Measurements from ENCODE around the gene RERE.

Gene RERE

GRCh38 chr1:8349961-8350360 lies 467.5 kb downstream of the RERE start:
- POLR2A ChIA-PET: interaction anchor here (0.7 kb wide), 1 partner anchor 339 kb away, joined by 4 read pairs; no protein-coding TSS in a partner anchor
- TF ChIP-seq, protein P1, sequence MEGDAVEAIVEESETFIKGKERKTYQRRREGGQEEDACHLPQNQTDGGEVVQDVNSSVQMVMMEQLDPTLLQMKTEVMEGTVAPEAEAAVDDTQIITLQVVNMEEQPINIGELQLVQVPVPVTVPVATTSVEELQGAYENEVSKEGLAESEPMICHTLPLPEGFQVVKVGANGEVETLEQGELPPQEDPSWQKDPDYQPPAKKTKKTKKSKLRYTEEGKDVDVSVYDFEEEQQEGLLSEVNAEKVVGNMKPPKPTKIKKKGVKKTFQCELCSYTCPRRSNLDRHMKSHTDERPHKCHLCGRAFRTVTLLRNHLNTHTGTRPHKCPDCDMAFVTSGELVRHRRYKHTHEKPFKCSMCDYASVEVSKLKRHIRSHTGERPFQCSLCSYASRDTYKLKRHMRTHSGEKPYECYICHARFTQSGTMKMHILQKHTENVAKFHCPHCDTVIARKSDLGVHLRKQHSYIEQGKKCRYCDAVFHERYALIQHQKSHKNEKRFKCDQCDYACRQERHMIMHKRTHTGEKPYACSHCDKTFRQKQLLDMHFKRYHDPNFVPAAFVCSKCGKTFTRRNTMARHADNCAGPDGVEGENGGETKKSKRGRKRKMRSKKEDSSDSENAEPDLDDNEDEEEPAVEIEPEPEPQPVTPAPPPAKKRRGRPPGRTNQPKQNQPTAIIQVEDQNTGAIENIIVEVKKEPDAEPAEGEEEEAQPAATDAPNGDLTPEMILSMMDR (IDR thresholded peaks at IDR 0.05; ENCODE audit: insufficient read depth, low read length, missing control alignments): no peak
- DNase-seq (ENCODE audit: low read depth, low spot score): no peak

DNA sequence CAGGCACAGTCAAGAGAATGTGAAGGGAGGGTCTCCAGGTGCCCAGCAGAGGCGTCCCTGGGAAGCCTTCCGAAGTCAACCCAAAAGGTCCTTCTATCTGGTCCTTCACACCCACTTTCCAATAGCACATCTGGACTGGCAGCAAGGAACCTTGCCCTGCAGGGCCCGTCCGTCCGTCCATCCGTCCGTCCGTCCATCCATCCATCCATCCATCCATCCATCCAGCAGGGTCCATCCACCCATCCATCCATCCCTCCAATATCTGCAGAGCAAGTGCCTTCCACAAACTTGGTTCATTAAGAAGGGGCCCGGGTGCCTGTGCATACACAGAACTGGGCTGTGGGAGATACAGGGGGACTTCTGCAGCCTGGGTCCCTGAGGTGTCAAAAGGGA lies 468.0 kb downstream of the RERE start:
- ChIA-PET POLR2A (no interaction called here), CTCF (interaction anchor here (0.7 to 8.8 kb wide), 18 partner anchors 10 to 382 kb away, joined by 3 to 248 read pairs (median 4); no protein-coding TSS in a partner anchor)
- TF ChIP-seq, protein P1 (IDR thresholded peaks at IDR 0.05; ENCODE audit: insufficient read depth, low read length, missing control alignments): no peak
- no peak overlapping the region for H3K4me3 ChIP-seq (ENCODE audit: low read depth, low read length)
- no peak for DNase-seq (ENCODE audit: low read depth, low spot score)

More at GRCh38 chr1:8349961-8350360, 467.5 kb downstream of the RERE start:
- CTCF ChIA-PET: interaction anchor here (0.8 to 8.8 kb wide), 21 partner anchors 12 to 685 kb away, joined by 3 to 248 read pairs (median 4); no protein-coding TSS in a partner anchor
- no peak overlapping the region for H3K4me3 ChIP-seq (ENCODE audit: low read depth, low read length)

GRCh38 chr1:8348777-8349472 lies 468.5 kb downstream of the RERE start:
- TF ChIP-seq, protein P1 (IDR thresholded peaks at IDR 0.05; ENCODE audit: insufficient read depth, low read length, missing control alignments): peak; percentile 79
- no peak for DNase-seq (ENCODE audit: low read depth, low spot score)
- POLR2A ChIA-PET: no interaction called here
- CTCF ChIA-PET: interaction anchor here (0.6 to 8.8 kb wide), 19 partner anchors 9 to 381 kb away, joined by 3 to 248 read pairs (median 4); no protein-coding TSS in a partner anchor
- no peak overlapping the region for H3K4me3 ChIP-seq (ENCODE audit: low read depth, low read length)

- TF ChIP-seq, protein P1 (IDR thresholded peaks at IDR 0.05; ENCODE audit: insufficient read depth, low read length, missing control alignments): no peak
- ChIA-PET POLR2A (no interaction called here), CTCF (interaction anchor here (0.6 to 8.8 kb wide), 16 partner anchors 8 to 381 kb away, joined by 3 to 248 read pairs (median 6); no protein-coding TSS in a partner anchor)
- H3K4me3 ChIP-seq (ENCODE audit: low read depth, low read length): no peak overlapping the region
- DNase-seq (ENCODE audit: low read depth, low spot score): no peak
Measured at GRCh38 chr1:8348047-8348776, 469.2 kb downstream of the RERE start.

DNA sequence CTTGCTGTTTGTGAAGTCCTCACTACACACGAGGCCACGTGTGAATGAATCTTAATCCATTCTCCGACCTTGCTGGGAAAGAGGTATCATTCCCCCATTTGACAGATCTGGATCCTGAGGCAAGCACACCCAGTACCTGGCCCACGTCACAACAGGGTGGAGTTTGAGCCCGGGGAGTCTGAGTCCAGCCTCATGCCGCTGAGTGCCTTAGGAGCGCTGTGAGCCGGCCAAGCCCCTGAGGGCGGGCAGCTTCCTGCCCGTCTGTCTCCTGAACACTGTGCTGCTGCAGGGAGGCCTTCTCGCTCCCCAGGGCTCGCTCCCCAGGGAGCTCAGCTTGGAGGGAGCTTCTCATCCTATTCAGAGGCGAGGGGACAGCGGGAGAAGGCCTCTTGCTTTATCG lies 469.8 kb downstream of the RERE start:
- POLR2A ChIA-PET: no interaction called here
- no peak overlapping the region for H3K4me3 ChIP-seq (ENCODE audit: low read depth, low read length)
- DNase-seq (ENCODE audit: low read depth, low spot score): no peak
- TF ChIP-seq, protein P1 (IDR thresholded peaks at IDR 0.05; ENCODE audit: insufficient read depth, low read length, missing control alignments): no peak
- CTCF ChIA-PET: interaction anchor here (1.0 to 8.8 kb wide), 9 partner anchors 15 to 678 kb away, joined by 3 to 248 read pairs (median 5); no protein-coding TSS in a partner anchor

Measured in AG04449 (cell line).